Left forelimb (tissue), 1 donor: ENCODE measurements around the gene RNLS.

Source experiments
- DNase-seq: peaks from one replicate; pipeline ENCODE4 v3.0.0-alpha.2; 2018; ENCODE audit warnings: low spot score

RNLS gene

GRCh38 chr10:88232029-88232895 lies 350.9 kb downstream of the RNLS start:
- DNase-seq: no peak

GRCh38 chr10:88230251-88230650 lies 352.9 kb downstream of the RNLS start:
- DNase-seq: no peak

GRCh38 chr10:88228130-88228529 lies 355.0 kb downstream of the RNLS start:
- DNase-seq: no peak

GRCh38 chr10:88227342-88228018 lies 355.6 kb downstream of the RNLS start:
- no peak for DNase-seq

- DNase-seq: no peak
Observed at GRCh38 chr10:88226891-88227290, 356.2 kb downstream of the RNLS start.

- no peak for DNase-seq
Observed at GRCh38 chr10:88226071-88226659, 357.0 kb downstream of the RNLS start.
